ENCODE results near the gene MED27.

Gene MED27

DNA sequence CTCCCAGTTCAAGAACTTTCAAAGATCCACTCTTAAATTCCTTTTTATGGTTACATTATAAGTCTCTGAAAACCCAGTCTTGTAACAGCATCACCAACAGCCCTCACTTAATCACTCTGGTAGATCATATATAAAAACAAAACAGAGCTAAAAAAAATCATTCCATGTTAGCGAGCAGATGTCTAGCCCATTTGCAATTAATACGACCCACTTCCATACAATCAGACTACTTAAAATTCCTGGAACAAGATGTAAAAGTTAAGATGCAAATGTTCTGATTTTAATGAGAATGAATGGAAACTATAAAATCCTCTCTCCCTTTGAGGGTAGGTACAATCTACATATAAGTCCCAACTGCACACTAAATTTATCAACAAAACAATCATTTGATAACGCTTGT lies 167.0 kb downstream of the MED27 start:
- no peak for DNase-seq

DNA sequence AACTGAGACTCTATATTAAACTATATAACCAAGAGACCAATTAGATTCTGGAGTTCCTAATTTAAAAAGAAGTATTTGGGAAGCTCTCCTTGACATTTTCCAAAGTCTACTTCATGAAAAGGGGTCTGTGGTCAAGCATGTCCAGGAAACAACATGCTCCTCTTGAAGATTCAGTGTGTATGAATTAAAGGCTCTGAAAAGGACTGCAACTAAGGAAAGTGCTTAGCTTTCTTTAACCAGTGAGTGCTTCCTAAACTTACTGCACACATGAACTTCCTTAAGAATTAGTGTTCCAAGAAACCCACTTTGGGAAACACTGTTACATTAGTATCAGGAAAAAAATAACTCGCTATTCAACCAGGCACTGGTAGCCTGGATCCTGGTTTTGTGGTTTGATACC lies 167.6 kb downstream of the MED27 start:
- DNase-seq, result no peak

- no peak for DNase-seq
Measured at GRCh38 chr9:131910572-131910971, 169.1 kb downstream of the MED27 start.

DNA sequence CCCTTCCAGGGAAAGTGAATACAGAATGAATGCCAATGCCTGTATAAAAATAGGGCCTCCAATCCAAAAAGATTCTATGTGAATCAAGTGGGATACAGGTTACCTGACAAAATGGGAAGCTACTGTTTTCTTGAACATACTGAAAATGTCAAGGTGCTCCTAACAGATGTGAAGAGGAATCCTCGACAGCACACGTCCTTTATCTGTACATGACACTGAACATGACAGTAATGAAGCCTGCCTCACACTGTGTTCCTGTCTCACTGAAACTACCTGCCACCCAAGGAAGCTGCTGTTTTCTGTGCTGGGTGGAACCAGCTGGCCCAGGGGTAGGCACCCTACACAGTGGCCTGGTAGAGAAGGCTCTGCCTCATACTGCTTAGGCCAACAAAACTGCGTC lies 174.5 kb downstream of the MED27 start:
- DNase-seq, result no peak

DNA sequence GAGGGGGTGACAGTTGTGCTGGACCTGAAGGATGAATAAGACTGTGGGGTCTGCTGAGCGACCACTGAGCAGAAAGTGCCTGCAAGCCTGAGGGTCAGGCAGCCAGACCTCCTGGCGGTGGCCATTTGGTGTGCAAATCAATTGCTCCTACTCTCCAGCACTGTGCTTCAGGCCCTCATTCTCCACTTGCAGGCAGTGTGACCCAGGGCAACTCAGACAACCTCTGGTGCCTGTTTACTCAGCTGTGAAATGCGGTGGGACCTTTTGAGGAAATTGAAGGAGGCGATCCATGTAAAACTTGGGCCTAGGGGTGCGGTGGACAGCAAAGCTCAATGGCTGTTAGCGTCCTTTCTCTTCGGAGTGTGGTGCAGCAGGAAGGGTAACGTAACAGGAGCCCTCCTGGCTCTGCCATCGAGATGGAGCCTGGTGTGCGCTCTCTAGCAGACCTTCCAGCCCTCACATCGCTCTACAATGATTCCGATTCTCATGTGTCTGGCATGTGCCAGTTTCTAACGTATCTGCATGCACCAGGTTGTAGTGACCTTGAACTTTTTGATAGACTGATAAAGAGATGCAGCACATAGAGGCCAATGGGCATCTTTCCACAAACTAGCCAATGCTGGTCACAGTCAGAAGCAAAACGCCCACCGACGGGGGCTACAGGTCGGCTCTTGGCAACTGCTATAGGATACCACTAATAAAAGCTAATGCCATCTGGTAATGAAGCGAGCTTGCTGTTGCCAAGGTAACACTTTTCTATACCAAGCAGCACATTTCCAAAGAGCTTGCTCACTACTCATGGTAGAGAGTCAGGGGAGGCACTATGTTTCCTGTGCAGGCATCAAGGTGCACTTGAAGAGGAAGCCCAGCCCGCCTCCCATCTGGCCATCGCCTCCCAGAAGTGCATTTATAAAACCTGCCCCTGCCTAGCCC lies 180.1 kb downstream of the MED27 start:
- DNase-seq, result no peak

GRCh38 chr9:131892902-131893500 lies 186.7 kb downstream of the MED27 start:
- no peak for DNase-seq

DNA sequence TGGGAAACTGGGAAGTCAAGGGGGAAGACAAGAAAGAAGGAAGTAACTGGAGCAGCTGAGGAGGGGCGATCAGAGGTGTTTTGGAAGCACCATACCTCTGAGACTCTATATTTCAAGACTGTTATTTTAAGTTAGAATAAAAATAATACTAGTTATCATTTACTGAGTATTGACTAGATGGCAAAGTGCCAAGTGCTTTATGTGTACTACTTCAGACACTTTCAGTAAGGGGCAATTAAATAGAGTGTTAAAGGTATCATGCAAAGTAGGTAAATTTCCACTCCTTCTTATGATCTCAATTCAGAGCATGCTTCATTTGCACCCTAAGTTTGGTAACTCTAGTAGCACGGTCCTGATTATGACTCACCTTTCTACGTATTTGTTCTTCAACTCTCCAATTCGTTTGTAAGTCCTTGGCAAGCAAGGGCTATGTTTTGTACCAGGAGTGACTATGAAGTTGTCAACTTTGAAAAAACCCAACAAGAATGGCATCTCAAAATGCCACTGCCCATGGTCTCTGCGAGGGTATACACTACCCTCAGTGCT lies 187.4 kb downstream of the MED27 start:
- no peak for DNase-seq

DNA sequence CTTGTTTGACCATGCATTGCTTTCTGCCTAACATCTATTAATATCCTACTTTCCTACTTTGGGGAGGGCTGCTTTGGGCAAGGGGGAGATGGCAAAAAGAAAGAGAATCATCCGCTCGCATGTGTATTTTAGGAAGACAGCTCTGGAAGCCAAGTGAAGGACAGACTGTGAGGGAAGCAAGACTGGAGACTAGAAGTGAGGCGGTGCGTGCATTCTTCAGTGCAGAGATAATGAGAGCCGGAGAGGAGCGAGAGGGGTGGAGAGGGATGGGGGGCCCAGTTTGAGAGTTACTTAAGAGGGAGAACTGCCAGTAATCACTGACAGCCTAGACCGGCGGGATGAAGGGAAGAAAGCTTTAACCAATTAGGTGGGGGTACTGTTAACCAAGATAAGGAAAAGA lies 188.1 kb downstream of the MED27 start:
- DNase-seq, result no peak

GRCh38 chr9:131889437-131890251 lies 190.0 kb downstream of the MED27 start:
- peak; percentile 58 for DNase-seq

GRCh38 chr9:131888923-131889322 lies 190.7 kb downstream of the MED27 start:
- DNase-seq, result no peak

DNA sequence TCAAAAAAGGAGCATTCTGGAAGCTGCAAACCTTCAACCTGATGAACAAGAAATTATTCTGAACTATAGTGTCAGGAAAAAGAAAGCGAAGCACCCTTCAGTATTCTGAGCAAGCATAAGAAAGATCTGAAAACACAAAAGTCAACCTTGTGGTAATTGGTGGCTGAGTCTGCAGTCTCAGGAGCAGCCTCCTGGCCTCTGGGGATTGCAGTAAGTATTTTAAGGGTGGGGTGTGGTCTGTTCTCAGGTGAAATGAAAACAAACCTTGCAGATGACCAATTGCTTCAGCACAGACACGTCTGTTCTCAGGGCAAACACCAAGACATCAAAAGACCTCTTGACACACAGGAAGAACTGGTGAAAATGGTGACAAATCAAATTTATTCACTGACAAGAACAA lies 192.0 kb downstream of the MED27 start:
- DNase-seq, result no peak

- no peak for DNase-seq
Measured at GRCh38 chr9:131886826-131887225, 192.8 kb downstream of the MED27 start.

- DNase-seq, result peak; percentile 89
Measured at GRCh38 chr9:131885144-131885609, 194.5 kb downstream of the MED27 start.

GRCh38 chr9:131884222-131884621 lies 195.4 kb downstream of the MED27 start:
- DNase-seq, result no peak

GRCh38 chr9:131880833-131881583 lies 198.7 kb downstream of the MED27 start:
- no peak for DNase-seq

GRCh38 chr9:131879911-131880290 lies 199.8 kb downstream of the MED27 start:
- DNase-seq, result no peak

GRCh38 chr9:131879181-131879910 lies 200.3 kb downstream of the MED27 start:
- DNase-seq, result no peak

DNA sequence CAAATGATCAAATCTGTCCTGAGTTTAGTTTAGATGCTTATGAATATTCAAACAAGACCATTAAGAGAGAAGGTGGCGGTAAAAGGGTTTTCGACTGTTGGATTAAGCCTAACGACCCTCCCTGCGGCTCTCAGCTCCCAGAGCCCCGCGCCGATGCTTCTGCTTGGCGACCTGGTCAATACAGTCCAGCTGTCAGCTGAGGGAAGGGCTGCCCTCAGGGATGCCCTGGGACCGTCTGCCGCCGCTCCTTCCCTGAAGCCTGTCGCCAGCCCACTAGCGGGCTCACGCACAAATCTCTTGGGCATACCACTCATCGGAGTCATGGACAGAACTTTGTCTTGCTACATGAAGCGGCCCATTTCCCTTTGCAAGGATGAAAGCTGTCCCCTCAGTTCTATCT lies 203.2 kb downstream of the MED27 start:
- DNase-seq, result no peak

DNA sequence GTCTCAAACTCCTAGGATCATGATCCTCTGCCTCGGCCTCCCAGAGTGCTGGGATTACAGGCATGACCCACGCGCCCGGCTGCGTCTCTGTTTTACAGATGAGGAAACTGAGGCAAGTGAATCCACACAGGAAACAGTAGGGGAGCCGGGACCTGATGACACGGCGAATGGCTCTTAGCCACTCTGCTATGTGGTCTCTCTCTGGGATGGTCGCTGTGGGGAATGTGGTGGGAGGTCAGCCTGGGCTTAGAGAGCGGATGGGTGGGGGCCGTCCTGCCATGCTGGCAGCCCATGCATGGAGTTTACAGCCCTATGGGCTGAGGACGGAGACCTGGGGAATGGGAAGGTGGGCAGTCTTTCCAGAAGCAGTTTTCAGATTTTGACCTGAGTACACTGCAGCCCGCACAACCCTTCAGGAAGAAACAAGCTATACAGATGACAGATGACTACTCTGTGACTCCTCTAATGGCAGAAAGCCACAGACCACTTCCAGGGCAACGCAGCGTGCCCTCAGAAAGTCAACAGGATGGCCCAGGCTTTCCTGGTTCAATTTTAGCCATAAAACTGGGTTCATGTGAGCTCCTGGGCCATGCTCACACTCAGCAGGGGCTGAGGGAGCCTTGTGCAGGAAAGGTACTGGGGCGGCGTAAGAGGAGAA lies 203.7 kb downstream of the MED27 start:
- DNase-seq, result no peak

DNA sequence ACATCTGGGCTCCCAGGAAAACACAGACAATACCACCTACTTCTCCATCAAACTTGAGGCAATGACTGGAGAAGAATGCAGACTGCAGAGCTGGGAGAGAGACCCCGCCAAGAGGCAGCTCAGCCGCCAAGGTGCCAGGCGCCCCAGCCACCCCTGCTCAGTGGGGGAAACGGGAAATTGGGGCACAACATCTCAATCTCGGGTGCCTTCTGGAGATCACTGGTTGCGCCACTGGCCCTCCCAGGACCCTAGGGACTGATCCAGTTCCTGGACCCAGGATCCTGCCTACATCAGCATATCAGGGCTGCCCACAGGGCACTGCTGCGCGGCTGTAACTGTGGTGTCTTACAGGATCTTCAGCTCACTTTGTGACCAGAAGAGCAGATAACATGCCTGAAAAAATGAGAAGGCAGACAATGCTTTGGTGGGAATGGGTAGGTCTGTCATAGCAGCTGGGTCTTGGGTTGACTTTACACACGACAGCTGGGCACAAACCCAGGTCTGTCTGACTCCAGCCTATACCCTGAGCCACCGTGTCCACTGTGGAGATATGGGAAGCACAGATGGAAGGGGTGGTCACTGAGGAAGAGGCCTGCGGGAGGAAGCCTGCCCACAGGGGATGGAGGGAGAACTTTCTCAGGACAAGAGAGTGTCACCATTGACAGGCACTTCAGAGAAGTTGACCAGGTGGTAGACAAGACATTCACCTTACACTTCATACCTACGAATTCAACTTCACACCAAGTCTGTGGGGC lies 204.6 kb downstream of the MED27 start:
- no peak for DNase-seq

Measured in NCI-H446 treated with DMSO at 0.1 percent for 48 hours (cell line).